GM19452 (cell line): Measurements from ENCODE around the gene RNGTT.

ENCODE experiments used
- ATAC-seq: cut with Tn5 transposase; IDR thresholded peaks from one replicate; pipeline ENCODE4 v1.9.1; 2021; ENCODE audit not compliant: unreplicated experiment

The RNGTT gene

GRCh38 chr6:88616380-88616779 lies 347.0 kb downstream of the RNGTT start:
- peak; percentile 59 for ATAC-seq

DNA sequence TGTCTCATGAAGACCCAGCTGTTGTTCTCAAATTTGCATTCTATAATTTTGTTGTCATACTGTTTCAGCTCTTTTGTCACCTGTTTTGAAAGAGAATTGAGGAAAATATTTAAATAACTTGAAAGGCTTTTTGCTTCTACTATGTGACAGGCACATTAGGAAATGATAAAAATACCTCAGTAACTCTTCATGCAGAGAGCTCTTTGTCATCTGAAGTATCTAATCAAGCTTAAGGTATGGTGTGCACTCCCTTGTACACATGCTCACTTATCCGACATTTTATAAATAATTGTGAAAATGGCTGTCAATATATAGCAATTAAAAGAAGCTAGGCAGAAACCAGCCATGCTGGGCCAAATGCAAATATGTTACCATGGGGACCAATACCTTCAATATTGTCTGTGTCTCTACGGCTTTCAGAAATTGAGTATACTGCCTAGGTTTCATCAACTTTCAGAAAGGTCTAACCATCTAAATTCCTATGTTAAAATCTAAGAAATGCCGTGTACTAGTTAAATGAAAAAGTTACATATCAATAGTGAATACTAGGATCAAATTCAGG lies 349.0 kb downstream of the RNGTT start:
- no peak for ATAC-seq

- ATAC-seq: no peak
These were observed 350.8 kb downstream of the RNGTT start for GRCh38 chr6:88612631-88613030.

GRCh38 chr6:88611721-88612120 lies 351.7 kb downstream of the RNGTT start:
- ATAC-seq: no peak

DNA sequence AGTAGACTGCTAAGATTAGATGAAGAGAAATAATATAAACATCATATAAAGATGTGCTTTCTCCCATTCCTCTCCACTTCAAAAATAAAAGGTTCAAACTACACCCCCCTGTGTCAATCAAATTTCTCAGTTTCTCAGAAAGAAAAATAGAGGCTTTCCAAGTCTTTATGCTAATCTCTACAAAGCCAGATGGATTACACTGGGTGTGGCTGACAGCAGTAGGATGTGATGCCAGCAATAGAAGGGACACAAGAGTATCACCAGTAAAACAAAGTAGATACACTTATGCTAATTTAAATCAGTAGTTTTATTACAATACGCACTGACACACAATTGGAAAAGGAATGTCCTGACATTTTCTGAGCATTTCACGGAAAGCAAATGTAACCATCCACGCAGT lies 353.4 kb downstream of the RNGTT start:
- ATAC-seq: no peak

- ATAC-seq: no peak
These were observed 358.1 kb downstream of the RNGTT start for GRCh38 chr6:88605271-88605670.

DNA sequence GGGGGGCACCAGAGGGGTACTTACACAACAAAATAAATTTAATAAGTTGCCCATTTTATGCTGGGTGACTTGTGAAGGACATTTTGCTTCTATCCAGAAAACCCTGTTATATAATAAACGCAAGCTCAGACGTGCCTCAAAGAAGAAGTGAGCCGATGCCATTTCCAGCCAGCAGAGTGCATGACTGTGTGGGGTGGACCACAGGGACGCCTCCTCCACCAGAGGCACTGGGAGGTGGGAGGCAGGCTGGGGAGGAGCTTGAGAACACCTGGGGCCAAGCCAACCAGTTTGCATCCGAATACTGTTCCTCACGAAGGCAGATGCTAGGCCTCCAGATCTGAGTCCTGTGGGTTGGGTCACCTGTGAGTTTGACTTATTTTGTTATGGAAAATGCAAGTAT lies 363.8 kb downstream of the RNGTT start:
- ATAC-seq: no peak

GRCh38 chr6:88596801-88597200 lies 366.6 kb downstream of the RNGTT start:
- ATAC-seq: no peak

GRCh38 chr6:88588938-88589337 lies 374.5 kb downstream of the RNGTT start:
- no peak for ATAC-seq

DNA sequence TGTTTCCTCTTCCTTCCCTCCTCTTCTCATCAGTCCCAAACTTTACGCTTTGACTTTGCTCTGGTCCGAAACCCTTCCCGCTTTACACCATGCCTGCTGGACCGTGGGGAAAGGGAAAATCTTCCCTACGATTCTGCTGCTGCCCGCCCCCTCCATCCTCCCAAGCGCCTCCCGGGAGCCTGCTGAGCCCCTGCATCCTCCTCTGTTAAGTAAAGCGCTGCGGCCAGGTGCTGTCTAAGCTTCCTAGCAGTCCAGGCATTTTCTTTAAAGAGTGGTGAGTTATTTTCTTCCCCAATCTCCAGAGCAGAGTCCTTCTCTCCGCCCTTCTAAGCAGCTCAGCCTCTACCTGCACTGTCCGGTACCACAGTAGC lies 376.3 kb downstream of the RNGTT start:
- no peak for ATAC-seq

- ATAC-seq: no peak
These were observed 376.9 kb downstream of the RNGTT start for GRCh38 chr6:88586371-88587149.

- ATAC-seq: no peak
These were observed 378.1 kb downstream of the RNGTT start for GRCh38 chr6:88585276-88585692.

DNA sequence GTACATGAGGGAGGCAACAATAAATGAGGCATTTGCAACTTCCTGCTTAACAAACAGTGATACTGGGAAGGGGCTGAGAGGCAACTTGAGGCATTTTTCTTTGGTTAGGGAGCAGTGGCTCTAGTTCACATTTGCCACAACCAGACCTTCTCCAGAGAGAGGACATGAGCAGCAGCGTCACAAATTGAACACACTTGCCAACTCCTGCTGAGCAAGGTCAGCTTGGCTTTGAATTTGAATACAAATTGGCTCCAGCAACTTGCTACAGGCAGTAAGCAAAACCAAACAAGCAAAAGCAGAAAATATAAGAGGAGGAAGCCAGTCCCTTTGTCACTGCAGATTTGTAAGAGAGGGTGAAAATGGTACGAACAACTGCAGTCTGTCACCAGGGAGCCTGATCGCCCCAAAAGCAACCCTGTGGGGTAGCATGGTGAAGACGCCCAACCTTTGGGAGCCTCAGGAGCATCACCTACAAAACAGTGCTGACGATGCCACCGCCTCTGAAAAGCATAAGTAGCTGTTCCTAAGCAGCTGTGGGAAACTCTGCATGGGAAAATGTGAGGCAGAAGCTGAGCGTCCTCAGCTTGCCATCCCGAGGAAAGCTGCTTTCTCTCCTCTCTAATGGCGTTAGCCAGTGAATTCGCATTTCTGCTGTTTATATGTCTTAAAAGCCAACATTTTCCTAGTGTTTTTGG lies 378.7 kb downstream of the RNGTT start:
- ATAC-seq: no peak

DNA sequence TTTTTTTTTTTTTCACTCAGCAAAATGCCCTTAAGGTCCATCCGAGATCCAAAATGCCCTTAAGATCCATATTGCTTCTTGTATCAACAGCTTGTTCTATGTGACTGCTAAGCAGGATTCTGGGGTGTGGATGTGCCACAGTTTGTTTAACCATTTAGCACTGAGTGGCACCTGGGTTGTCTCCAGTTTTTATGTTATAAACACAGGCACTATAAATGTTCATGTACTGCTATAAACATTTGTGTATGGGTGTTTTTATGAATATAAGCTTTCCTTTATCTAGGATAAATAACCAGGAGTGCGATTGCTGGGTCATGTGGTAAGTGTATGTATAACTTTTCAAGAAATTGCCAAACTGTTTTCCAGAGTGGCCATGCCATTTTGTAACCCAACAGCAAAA lies 386.0 kb downstream of the RNGTT start:
- ATAC-seq: no peak

DNA sequence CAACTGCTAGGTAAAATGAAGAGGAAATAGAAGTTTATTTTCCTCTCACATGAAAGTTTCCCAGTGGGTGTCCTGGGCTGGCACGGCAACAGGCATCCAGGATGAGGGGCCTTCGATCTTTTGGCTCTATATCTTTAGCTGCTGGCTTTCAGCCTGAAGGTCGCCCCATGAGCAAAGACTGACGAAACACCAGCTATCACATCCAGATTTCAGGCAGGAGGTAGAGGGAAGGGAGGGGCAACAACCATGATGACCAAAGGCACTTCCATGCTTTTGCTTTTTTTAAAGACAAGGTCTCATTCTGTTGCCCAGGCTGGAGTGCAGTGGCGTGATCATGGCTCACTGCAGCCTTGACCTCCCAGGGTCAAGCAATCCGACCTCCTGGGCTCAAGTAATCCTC lies 387.9 kb downstream of the RNGTT start:
- no peak for ATAC-seq

DNA sequence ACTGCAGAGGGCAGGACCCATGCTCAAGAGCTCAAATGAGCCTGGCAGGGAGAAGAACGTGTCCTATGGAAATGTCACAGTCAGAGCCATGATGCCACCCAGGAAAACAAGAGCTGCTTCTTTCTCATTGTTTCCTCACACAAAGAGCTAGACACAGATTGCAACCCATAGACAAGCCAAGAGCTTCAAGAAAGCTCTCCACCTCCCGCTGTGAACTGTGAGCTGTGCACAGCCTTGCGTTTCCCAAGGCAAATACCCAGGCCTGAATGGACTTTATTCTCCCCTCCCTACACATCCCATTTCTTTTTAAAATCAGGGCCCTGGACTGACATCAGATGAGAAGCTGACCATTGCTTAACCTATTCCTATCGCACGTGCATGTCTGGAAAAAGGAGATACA lies 388.8 kb downstream of the RNGTT start:
- no peak for ATAC-seq

DNA sequence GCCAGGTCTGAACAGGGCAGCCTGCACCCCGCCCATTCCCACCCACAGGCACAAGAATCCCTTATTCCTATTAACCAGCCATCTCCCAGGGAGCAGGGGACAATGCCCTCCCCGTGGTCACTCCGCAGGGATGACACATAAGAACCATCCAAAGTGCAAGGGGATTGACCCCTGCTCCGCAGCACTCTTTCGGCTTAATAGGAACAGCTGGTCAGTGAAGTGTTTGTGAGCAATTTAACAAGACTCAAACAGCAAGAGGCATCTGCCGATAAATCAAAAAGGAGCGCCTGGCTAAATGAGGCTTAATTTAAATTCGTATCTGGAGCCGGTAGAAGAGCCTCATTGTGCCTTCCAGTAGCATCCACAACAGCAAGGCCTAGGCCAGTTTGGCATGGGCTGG lies 389.4 kb downstream of the RNGTT start:
- ATAC-seq: no peak

- ATAC-seq: no peak
These were observed 389.9 kb downstream of the RNGTT start for GRCh38 chr6:88573561-88573960.

DNA sequence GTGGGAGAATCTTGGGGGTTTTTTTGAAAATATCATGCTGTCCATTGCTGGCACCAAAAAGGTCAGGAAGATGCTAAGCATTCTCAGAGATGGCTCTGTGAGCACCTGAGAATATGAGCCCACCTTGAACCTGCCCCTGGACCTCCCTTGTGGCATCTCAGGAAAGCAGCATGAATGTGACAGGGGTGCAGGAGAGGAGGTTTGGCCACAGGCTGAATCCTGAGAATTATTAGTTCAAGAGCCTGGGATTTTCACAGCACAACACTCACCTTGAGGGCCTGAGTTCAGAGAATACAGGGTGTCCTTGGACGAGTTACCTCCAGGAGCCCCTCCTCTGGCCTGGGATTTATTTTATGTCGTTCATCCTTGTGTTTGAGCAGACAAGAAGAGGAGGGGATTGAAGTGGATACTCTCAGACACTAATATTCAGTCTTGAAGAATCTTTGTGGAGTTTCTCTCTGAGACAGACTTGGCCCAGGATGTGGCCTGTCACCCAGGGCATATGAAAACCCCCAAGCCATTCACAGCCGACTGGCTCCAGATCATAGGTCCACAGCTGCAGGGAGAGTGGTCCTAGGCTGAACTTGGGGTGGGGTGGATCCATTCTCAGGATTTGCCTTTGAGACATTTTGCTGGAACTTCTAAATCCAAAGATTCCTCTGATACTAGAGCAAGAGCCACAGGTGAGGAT lies 390.8 kb downstream of the RNGTT start:
- ATAC-seq: no peak

- no peak for ATAC-seq
These were observed 393.5 kb downstream of the RNGTT start for GRCh38 chr6:88569959-88570358.

DNA sequence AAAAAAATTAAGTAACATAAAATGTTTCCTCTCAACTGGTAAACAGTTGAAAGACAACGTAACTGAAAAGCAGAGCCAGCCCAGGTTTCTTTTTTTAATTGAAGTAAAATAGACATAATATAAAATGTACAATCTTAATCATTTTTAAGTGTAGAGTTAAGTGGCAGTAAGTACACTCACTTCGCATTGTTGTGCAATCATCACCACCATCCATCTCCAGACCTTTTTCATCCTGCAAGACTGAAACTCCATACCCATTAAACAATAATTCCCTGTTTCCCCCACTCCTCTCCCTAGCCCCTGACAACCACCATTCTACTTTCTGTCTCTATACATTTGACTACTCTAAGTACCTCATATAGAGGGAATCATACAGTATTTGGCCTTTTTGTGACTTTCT lies 395.7 kb downstream of the RNGTT start:
- no peak for ATAC-seq
